Mucosa of gallbladder (tissue), 1 donor: ENCODE measurements around the gene PCNX3. TPM values are rescaled to one million over a fixed set of nuclear protein-coding genes. Genes with fewer than 3 reads are reported as not detected.
"Not testable (repeated sequence)": the region's sequence is repeated elsewhere in the genome, so short reads cannot be mapped to it uniquely, and the experiment has no call there.

Source experiments
- DNase-seq: peaks from one replicate; pipeline ENCODE4 v3.0.0-alpha.2; 2020; ENCODE audit warnings: low spot score
- total RNA-seq: library from RNA; stranded (reverse); gene quantifications from one replicate; pipeline ENCODE4 v1.2.1, GENCODE V29; 2021
- donor health status: DM: no; HTN: no; CAD: no.

The PCNX3 gene
- total RNA-seq, 1 donor from 2014 or later, result 52.5 TPM

GRCh38 chr11:65619281-65619928, 3.8 kb downstream of the PCNX3 start:
- no peak for DNase-seq

GRCh38 chr11:65620666-65621065, 5.1 kb downstream of the PCNX3 start:
- DNase-seq, result no peak

DNA sequence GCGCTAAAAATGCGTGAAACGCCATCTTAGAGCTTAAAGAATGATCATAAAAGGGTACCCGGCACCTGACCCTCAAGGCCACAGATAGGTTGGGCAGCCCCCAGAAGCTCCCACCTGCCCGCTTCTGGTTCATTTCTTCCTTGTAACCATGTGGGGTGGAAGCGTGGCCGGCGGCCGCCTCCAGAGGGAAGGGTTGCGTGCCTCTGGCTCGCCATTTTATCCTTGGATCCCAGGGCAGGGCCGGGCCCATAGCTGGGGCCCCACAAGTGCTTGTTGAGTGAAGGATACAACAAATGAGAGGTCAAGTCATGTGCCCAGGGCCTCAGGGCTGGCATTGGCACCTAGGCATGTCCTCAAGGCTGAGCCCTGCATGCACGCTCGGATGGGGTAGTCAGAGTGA, 5.9 kb downstream of the PCNX3 start:
- DNase-seq, result no peak

DNA sequence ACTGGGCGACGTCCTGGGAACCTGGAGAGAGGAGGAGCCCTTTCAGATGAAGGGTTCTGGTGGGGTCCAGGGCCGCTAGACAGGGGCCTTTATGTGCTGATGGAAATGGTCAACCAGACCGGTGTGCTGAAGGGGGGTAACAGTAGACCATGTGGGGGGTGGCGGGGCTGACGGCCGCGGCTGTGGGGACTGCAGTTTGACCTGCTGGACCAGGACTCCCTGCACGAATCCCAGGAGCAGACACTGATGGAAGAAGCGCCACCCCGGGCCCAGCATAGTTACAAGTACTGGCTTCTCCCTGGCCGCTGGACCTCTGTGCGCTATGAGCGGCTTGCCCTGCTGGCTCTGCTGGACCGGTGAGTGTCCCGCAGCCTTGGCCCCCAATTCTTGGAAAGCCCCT, 6.4 kb downstream of the PCNX3 start:
- DNase-seq, result no peak

- no peak for DNase-seq
These were observed 7.6 kb downstream of the PCNX3 start for GRCh38 chr11:65623177-65623576.

GRCh38 chr11:65623852-65624616, 8.5 kb downstream of the PCNX3 start:
- no peak for DNase-seq

GRCh38 chr11:65624931-65625627, 9.5 kb downstream of the PCNX3 start:
- DNase-seq, result no peak

DNA sequence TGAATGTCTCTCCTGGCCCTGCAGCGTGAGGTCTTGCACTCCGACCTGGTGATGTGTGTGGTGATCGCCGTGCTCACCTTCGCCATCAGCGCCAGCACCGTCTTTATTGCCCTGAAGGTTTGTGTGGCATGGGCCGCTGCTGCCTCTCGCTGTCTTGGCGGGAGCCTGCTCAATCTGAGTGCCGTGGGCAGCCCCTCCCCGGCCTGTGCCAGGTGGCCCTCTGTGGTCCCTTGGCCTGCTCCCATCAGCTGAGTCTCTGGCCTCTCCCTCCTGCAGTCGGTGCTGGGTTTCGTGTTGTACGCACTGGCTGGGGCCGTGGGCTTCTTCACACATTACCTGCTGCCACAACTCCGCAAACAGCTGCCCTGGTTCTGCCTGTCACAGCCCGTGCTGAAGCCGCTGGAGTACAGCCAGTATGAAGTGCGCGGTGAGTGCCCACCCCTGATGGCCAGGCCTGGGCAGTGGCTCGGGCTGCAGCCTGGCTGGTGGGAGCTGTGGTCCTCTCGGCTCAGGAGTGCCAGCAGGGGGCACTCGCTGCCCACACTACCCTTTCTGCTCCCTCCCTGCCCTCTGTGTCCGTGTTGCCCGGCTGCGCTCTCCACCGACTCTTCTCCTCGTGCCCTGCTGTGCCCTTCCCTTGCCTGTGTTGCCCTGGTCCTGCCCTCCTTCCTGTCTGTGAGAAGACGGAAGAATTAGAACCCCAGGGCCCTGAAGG, 10.2 kb downstream of the PCNX3 start:
- peak; percentile 50 for DNase-seq

DNA sequence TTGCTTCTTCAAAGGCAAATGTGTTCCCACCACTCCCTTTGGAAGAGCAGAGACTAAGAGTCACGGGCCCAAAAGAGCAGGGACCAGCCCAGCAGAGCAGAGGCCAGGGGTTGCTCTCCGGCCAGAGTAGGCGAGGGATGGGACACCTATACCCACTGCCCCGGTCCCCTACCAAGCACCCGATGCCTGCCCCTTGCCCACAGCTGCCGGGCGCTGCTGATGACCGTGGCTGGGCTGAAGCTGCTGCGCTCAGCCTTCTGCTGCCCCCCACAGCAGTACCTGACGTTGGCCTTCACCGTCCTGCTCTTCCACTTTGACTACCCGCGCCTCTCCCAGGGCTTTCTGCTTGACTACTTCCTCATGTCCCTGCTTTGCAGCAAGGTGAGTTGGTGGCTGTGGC, 11.6 kb downstream of the PCNX3 start:
- DNase-seq, result no peak

DNA sequence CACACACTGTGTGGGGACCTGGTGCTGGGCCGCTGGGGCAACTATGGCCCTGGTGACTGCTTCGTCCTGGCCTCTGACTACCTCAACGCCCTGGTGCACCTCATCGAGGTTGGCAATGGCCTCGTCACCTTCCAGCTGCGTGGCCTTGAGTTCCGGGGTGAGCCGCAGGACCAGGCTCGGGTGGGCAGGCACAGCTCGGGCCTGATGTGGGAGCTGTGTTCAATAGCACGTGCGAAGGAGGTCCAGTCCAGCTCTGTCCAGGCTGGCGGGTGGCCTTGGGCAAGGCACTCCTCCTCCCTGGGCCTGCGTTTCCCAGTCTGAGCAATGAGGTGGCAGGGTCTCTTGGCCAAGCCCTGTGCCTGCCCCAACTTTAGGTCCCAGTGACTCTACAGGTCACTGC, 14.0 kb downstream of the PCNX3 start:
- no peak for DNase-seq

- DNase-seq, result no peak
These were observed 14.6 kb downstream of the PCNX3 start for GRCh38 chr11:65630215-65630614.

DNA sequence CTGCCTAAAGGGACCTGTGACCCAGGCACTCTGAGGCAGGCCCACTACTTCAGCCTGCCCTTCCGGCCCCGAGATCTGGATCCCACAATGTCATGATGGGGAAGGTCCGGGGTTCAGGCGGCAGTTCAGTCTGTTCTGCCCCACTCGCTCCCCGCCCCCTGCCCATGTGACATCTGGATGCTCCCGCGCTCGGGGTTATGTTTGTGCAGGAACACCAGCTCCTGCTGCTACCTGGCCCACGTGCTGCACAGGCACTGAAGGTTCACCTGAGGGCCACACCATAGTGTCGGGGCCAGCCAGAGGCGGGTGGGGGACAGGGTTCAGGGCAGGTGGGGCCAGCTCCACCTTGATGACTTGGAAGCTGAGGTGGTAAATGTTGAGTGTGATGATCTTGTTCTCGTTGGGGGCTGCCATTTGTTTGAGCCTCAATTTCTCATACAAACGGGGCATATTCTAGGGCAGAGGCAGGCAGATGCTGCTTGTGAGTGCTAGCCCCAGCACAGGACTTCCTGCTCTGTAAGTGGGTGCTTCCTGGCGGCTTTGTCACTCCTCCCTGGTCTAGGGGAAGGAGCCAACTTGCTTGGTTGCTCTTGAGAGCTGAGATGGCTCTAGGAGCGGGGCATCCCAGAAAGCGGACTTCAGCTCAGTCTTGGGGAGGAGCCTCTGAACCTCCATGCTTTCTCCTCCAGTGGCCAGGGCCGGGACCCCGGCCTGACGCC, 18.0 kb downstream of the PCNX3 start:
- no peak for DNase-seq

GRCh38 chr11:65634109-65634436, 18.5 kb downstream of the PCNX3 start:
- no peak for DNase-seq

- DNase-seq, result no peak
These were observed 18.9 kb downstream of the PCNX3 start for GRCh38 chr11:65634440-65634839.

DNA sequence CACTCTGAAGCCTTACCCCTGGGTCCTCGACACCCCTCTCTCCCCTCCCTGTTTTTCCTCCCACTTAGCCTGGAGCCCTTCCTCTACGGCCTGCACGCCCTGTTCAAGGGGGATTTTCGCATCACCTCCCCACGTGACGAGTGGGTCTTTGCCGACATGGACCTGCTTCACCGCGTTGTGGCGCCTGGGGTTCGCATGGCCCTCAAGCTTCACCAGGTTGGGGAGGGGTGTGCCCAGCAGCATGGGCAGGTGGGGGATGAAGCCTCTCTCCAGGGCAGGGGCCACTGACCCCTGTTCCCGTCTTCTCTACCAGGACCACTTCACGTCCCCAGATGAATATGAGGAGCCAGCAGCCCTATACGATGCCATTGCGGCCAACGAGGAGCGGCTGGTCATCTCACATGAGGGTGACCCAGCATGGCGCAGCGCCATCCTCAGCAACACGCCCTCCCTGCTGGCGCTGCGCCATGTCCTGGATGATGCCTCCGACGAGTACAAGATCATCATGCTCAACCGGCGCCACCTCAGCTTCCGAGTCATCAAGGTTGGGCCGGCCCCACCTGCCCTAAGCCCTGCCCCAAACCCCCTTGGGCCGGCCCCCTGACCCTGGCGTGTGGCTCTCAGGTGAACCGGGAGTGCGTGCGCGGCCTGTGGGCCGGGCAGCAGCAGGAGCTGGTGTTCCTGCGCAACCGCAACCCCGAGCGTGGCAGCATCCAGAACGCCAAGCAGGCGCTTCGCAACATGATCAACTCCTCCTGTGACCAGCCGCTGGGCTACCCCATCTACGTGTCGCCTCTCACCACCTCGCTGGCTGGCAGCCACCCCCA, 19.5 kb downstream of the PCNX3 start:
- DNase-seq, result no peak

DNA sequence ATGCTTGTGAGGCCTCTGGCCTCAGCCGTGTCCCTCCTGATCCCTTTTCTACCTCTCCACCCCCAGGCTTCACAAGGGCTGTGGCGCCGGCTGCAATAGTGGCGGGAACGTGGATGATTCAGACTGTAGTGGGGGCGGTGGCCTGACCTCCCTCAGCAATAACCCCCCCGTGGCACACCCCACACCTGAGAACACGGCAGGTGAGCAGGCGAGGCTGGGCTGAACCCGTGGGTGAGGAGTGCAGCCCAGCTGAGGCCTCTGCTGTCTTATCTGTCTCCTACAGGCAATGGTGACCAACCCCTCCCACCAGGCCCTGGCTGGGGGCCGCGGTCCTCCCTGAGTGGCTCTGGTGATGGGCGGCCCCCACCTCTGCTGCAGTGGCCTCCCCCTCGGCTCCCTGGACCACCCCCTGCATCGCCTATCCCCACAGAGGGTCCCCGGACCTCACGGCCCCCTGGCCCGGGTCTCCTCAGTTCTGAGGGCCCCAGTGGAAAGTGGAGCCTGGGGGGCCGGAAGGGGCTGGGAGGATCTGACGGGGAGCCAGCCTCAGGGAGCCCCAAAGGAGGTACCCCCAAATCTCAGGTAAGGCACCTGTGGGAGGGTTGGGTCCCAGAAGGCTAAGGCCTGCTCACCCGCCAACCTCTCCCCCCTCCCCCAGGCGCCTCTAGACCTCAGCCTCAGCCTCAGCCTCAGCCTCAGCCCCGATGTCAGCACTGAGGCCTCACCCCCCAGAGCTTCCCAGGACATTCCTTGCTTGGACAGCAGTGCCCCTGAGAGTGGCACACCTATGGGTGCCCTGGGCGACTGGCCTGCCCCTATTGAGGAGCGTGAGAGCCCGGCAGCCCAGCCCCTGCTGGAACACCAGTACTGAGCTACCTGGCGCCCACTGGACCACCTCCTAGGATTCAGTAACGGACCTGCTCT, 20.8 kb downstream of the PCNX3 start:
- DNase-seq, result no peak

GRCh38 chr11:65637032-65637557, 21.5 kb downstream of the PCNX3 start:
- no peak for DNase-seq

- DNase-seq, result peak; percentile 75
These were observed 22.3 kb downstream of the PCNX3 start, which contains the start of gene SIPA1 for GRCh38 chr11:65637794-65638419. TSS of gene SIPA1 (plus strand) at chr11:65638101. CDS start at chr11:65640922, 2,821 bp downstream.

DNA sequence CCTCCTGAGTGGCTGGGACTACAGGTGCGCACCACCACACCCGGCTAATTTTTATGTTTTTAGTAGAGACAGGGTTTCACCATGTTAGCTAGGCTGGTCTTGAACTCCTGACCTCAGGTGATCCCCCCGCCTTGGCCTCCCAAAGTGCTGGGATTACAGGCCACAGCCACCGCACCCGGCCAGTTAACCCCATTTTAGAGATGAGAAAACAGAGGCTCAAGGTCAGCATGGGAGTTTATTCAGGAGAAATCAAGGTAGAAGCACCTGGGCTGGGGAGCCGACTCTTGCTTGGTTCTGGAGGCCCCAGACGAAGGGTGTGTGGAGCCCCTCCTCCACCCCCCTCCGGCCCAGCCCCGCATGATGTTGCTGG, 23.6 kb downstream of the PCNX3 start:
- DNase-seq, result not testable (repeated sequence)
